Measurements from ENCODE around the gene TMEM79. TPM values are rescaled to one million over a fixed set of nuclear protein-coding genes. Genes with fewer than 3 reads are reported as not detected.

TMEM79 gene
- total and polyA plus RNA-seq, 2 experiments from 2014 or later, result 3.4 to 8.5 TPM

- no peak for TF ChIP-seq EZH2phosphoT487 (IDR thresholded peaks at IDR 0.05; ENCODE audit: low read depth, severe bottlenecking, unreplicated experiment)
- Histone ChIP-seq H3K79me2 (peaks cover 28% of the 10 kb centered on the region), H3K36me3 (replicated peaks; ENCODE audit: insufficient read depth, low read depth) (no peaks in the 10 kb centered on the region), H3K4me3 (no peak overlapping the region), H3K27me3 (no peaks in the 10 kb centered on the region), H2AFZ (no peak overlapping the region), H3K27ac (no peak overlapping the region), H3K4me1 (ENCODE audit: insufficient read depth) (peaks cover 24% of the 10 kb centered on the region), H4K20me1 (ENCODE audit: insufficient read depth, poor library complexity, severe bottlenecking) (no peaks in the 10 kb centered on the region), H3K9me2 (replicated peaks; ENCODE audit: insufficient read depth) (no peaks in the 10 kb centered on the region), H3K4me2 (peak overlapping the region; percentile 70), H3K9me3 (ENCODE audit: low read depth) (no peaks in the 10 kb centered on the region)
- 96% methylated on average over 9 of the region's 9 CpGs for WGBS (ENCODE audit: low lambda C conversion rate, missing lambda C conversion rate)
- no peak for DNase-seq (ENCODE audit: low spot score)
These were observed 9.8 kb downstream of the TMEM79 start for GRCh38 chr1:156293895-156294294.

DNA sequence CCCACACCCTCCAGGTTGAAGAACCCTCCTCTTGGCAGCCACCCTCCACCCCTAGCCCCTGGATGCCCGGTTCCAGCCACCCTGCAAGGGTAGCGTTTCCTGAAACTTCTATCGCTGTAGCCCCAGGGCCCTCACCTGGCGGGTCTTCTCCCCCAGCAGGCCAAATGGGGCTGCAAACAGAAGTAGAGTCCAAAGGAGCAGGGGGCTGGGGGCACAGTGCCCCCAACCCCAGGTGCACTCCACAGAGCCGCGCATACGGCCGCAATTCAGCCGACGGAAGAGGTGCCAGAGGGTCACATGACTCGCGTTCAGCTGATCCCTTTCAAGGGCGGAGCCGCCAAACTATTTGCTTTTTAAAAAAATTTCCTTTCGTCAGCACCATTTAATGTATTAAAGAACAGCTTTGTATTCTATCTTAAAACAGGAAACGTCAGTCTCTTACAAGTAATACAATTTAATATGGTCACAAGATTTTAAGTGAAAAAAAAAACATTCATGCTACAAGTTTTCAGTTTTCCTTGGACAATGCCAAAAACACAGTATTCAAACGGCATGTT, 11.3 kb downstream of the TMEM79 start, which contains the start of gene GLMP:
GLMP (minus strand) TSS at position 289 of the 557 bp plus-strand sequence; CDS start at position 255, 34 bp downstream.
- H3K9me2 ChIP-seq (replicated peaks; ENCODE audit: insufficient read depth), result no peaks in the 10 kb centered on the region
- peaks cover 24% of the 10 kb centered on the region for H3K4me1 ChIP-seq (ENCODE audit: insufficient read depth)
- H3K27me3 ChIP-seq, result no peaks in the 10 kb centered on the region
- no peaks in the 10 kb centered on the region for H3K9me3 ChIP-seq (ENCODE audit: low read depth)
- no peak within 1 kb of the TSS for H3K27ac ChIP-seq
- no peaks in the 10 kb centered on the region for H4K20me1 ChIP-seq (ENCODE audit: insufficient read depth, poor library complexity, severe bottlenecking)
- WGBS (ENCODE audit: low lambda C conversion rate, missing lambda C conversion rate), result 5% methylated on average over 17 of the region's 17 CpGs
- H3K36me3 ChIP-seq (replicated peaks; ENCODE audit: insufficient read depth, low read depth), result no peaks in the 10 kb centered on the region
- TF ChIP-seq EZH2phosphoT487 (IDR thresholded peaks at IDR 0.05; ENCODE audit: low read depth, severe bottlenecking, unreplicated experiment) (no peak), CTCF (IDR thresholded peaks at IDR 0.05; ENCODE audit: poor library complexity) (no peak), EZH2 (IDR thresholded peaks at IDR 0.05; ENCODE audit: borderline replicate concordance) (no peak)
- H2AFZ ChIP-seq, result peak within 1 kb of the TSS; percentile 25
- peak; percentile 87 for DNase-seq (ENCODE audit: low spot score)
- H3K4me3 ChIP-seq, result peak within 1 kb of the TSS; percentile 77
- peak within 1 kb of the TSS; percentile 70 for H3K4me2 ChIP-seq
- peaks cover 20% of the 10 kb centered on the region for H3K79me2 ChIP-seq

DNA sequence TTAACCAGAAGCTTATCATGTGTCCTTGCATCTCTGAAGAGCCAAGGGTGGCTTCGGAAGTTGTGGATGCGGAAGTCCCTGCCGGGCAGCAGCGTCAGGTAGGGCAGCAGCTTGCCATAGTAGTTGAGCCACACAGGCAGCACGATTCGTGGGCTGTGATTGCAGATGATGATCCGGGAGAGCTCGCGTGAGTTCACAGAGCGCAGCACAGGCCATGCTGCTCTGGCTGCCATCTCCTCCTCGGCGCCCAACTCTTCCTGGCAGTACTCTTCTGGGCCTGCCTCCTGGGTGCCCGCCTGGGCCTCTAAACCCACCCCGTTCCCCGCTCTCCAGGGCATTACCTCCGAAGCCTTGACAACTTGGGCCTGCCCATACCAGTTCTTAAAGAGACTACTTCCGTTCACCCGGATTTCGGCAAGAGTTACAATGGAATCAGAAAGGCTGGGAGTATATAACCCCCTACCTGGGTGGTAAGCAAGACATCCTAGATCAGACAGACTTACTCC, 14.8 kb downstream of the TMEM79 start, which contains the start of gene VHLL:
VHLL (minus strand) TSS at position 456 of the 506 bp plus-strand sequence; CDS start at position 338, 118 bp downstream.
- Histone ChIP-seq H3K4me2 (no peak within 1 kb of the TSS), H3K36me3 (replicated peaks; ENCODE audit: insufficient read depth, low read depth) (no peaks in the 10 kb centered on the region), H3K4me1 (ENCODE audit: insufficient read depth) (peaks cover 5% of the 10 kb centered on the region), H4K20me1 (ENCODE audit: insufficient read depth, poor library complexity, severe bottlenecking) (no peaks in the 10 kb centered on the region), H3K27ac (no peak within 1 kb of the TSS), H3K9me2 (replicated peaks; ENCODE audit: insufficient read depth) (no peaks in the 10 kb centered on the region), H3K4me3 (no peak within 1 kb of the TSS), H3K79me2 (peaks cover 15% of the 10 kb centered on the region), H2AFZ (no peak within 1 kb of the TSS), H3K27me3 (no peaks in the 10 kb centered on the region), H3K9me3 (ENCODE audit: low read depth) (no peaks in the 10 kb centered on the region)
- no peak for TF ChIP-seq EZH2phosphoT487 (IDR thresholded peaks at IDR 0.05; ENCODE audit: low read depth, severe bottlenecking, unreplicated experiment)
- TF ChIP-seq EZH2 (IDR thresholded peaks at IDR 0.05; ENCODE audit: borderline replicate concordance), result no peak
- TF ChIP-seq CTCF (IDR thresholded peaks at IDR 0.05; ENCODE audit: poor library complexity), result no peak
- no peak for DNase-seq (ENCODE audit: low spot score)
- 90% methylated on average over 19 of the region's 19 CpGs for WGBS (ENCODE audit: low lambda C conversion rate, missing lambda C conversion rate)

DNA sequence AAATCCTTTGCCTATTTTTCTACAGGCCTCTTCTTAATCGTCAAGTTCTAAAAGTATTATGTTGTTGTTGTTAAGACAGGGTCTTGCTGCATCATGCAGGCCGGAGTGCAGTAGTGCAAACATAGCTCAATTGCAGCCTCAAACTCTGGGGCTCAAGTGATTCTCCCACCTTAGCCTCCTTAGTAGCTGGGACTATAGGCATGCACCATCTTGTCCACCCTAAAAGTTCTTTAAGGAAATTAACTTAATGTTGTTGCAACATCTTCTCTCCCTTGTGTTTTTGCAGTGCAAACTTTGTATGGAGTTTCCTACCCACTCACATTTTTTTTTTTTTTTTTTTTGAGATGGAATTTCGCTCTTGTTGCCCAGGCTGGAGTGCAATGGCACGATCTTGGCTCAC, 19.1 kb downstream of the TMEM79 start:
- no peak overlapping the region for H3K27ac ChIP-seq
- H3K4me3 ChIP-seq, result no peak overlapping the region
- WGBS (ENCODE audit: low lambda C conversion rate, missing lambda C conversion rate), result 100% methylated on average over 4 of the region's 4 CpGs
- no peaks in the 10 kb centered on the region for H4K20me1 ChIP-seq (ENCODE audit: insufficient read depth, poor library complexity, severe bottlenecking)
- H3K4me1 ChIP-seq (ENCODE audit: insufficient read depth), result no peaks in the 10 kb centered on the region
- no peak for DNase-seq (ENCODE audit: low spot score)
- H2AFZ ChIP-seq, result no peak overlapping the region
- H3K4me2 ChIP-seq, result no peak overlapping the region
- no peaks in the 10 kb centered on the region for H3K9me3 ChIP-seq (ENCODE audit: low read depth)
- no peak for TF ChIP-seq CTCF (IDR thresholded peaks at IDR 0.05; ENCODE audit: poor library complexity)
- TF ChIP-seq EZH2phosphoT487 (IDR thresholded peaks at IDR 0.05; ENCODE audit: low read depth, severe bottlenecking, unreplicated experiment), result no peak
- no peak for TF ChIP-seq EZH2 (IDR thresholded peaks at IDR 0.05; ENCODE audit: borderline replicate concordance)
- no peaks in the 10 kb centered on the region for H3K27me3 ChIP-seq
- H3K9me2 ChIP-seq (replicated peaks; ENCODE audit: insufficient read depth), result no peaks in the 10 kb centered on the region
- no peaks in the 10 kb centered on the region for H3K79me2 ChIP-seq
- H3K36me3 ChIP-seq (replicated peaks; ENCODE audit: insufficient read depth, low read depth), result no peaks in the 10 kb centered on the region

Measured in hepatocyte (in vitro differentiated cells).